Prostate gland (tissue), 2 donors: ENCODE results near the gene CDH5. TPM values are rescaled to one million over a fixed set of nuclear protein-coding genes. Genes with fewer than 3 reads are reported as not detected.
A peak's percentile ranks its signal among the peaks of the same experiment; 100 is the strongest.

ENCODE experiments used
- DNase-seq: peaks from one replicate; pipeline ENCODE4 v3.0.0-alpha.2; 2019; ENCODE audit warnings: low spot score
- H3K27ac ChIP-seq, 2 donors: fragments of 200-600 bp; sonication (generic); 2 replicates each; pipeline ENCODE4 v1.5.1; 2017 to 2019
- H3K27me3 ChIP-seq: fragments of 200-600 bp; sonication (generic); replicated peaks from 2 replicates; pipeline ENCODE4 v1.5.1; 2019; ENCODE audit not compliant: insufficient read depth
- H3K36me3 ChIP-seq, 2 donors: fragments of 200-600 bp; sonication (generic); 1 replicate in 1 of 2; 2 replicates in 1 of 2; pipeline versions ENCODE4 v1.5.1 to v1.8.1; 2017 to 2019
- H3K4me1 ChIP-seq: fragments of 200-600 bp; sonication (generic); replicated peaks from 2 replicates; pipeline ENCODE4 v1.5.1; 2019
- H3K4me3 ChIP-seq, 2 donors: fragments of 200-600 bp; sonication (generic); 2 replicates each; pipeline ENCODE4 v1.5.1; 2017 to 2019
- H3K9me3 ChIP-seq: fragments of 200-600 bp; sonication (generic); 2 replicates; pipeline ENCODE4 v1.5.1; 2017
- CTCF ChIP-seq, 4 experiments: fragments of 200-600 bp in 2 of 4; fragments of 450-650 bp in 2 of 4; sonication (generic) in 2 of 4; IDR thresholded peaks; 1 replicate in 3 of 4; 2 replicates in 1 of 4; pipeline ENCODE4 v1.5.1; 2016 to 2019; ENCODE audit warnings: antibody characterized with exemption in 4 of 4, mild to moderate bottlenecking in 2 of 4, moderate library complexity in 2 of 4
- POLR2A ChIP-seq: fragments of 450-650 bp; IDR thresholded peaks from one replicate; pipeline ENCODE4 v1.6.1; 2016; ENCODE audit warnings: antibody characterized with exemption, mild to moderate bottlenecking
- POLR2AphosphoS5 ChIP-seq: sonication (generic); formaldehyde crosslinking; IDR thresholded peaks from one replicate; pipeline ENCODE4 v1.6.1; 2017; ENCODE audit warnings: antibody characterized with exemption
- WGBS: methylation state at CpG from one replicate; pipeline ENCODE4 v1.1.5; 2018; 5-methylcytosine and 5-hydroxymethylcytosine counted together
- intact Hi-C: fragments of 100-400 bp; cut with DNase I; formaldehyde crosslinking; loops from one replicate; pipeline ENCODE4 v1.14.2; 2022
- total RNA-seq, 2 donors: library from RNA; depleted of rRNA; stranded (reverse); fragments of >200 nt; gene quantifications; one replicate each; pipeline ENCODE4 v1.1.0, GENCODE V29; 2016

CDH5 gene
- total RNA-seq, 2 donors from 2014 or later = 8.0 to 20.8 TPM

- TF ChIP-seq POLR2AphosphoS5 (no peak), POLR2A (no peak), CTCF (IDR thresholded peaks at IDR 0.05) (no peak)
- Histone ChIP-seq H3K36me3 (no peaks in the 10 kb centered on the region), H3K27me3 (no peaks in the 10 kb centered on the region), H3K4me1 (no peaks in the 10 kb centered on the region), H3K9me3 (no peaks in the 10 kb centered on the region), H3K4me3 (no peak overlapping the region), H3K27ac (no peak overlapping the region)
- intact Hi-C loops = no loop called here
- DNase-seq = no peak
- 43% methylated on average over 11 of the region's 11 CpGs for WGBS
Measured at GRCh38 chr16:66354034-66354909, 12.2 kb upstream of the CDH5 start.

GRCh38 chr16:66355526-66355925, 11.0 kb upstream of the CDH5 start:
- TF ChIP-seq CTCF (IDR thresholded peaks at IDR 0.05) = no peak
- TF ChIP-seq POLR2AphosphoS5 = no peak
- TF ChIP-seq POLR2A = no peak
- no peak overlapping the region for H3K4me3 ChIP-seq
- DNase-seq = no peak
- intact Hi-C loops = no loop called here
- H3K36me3 ChIP-seq = no peaks in the 10 kb centered on the region
- H3K27ac ChIP-seq = no peak overlapping the region
- no peaks in the 10 kb centered on the region for H3K27me3 ChIP-seq
- no peaks in the 10 kb centered on the region for H3K4me1 ChIP-seq
- 92% methylated on average over 8 of the region's 8 CpGs for WGBS
- H3K9me3 ChIP-seq = no peaks in the 10 kb centered on the region

GRCh38 chr16:66357523-66357928, 9.0 kb upstream of the CDH5 start:
- DNase-seq = peak; percentile 36
- intact Hi-C loops = no loop called here

DNA sequence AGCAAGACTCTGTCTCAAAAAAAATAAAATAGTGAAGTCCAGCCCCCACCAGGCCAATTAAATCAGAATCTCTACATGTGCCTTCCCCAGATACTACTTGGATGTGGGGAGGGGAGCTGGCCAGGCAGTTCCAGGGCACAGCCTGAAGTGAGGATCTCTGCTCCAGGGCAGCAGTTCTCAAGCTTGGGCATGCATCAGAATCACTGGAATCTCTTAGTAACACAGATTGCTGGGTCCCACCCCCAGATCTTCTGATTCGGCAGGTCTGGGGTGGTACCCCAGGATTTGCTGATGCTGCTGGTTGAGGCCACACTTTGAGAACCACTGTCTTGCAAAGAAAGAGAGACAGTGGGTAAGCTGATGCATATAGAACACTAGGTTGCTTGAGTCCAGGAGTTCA, 8.3 kb upstream of the CDH5 start:
- Histone ChIP-seq H3K36me3 (no peaks in the 10 kb centered on the region), H3K27me3 (no peaks in the 10 kb centered on the region)
- WGBS = 69% methylated on average over 1 of the region's 1 CpG

More at GRCh38 chr16:66357523-66357928, 9.0 kb upstream of the CDH5 start:
- WGBS = 4% methylated on average over 5 of the region's 5 CpGs
- H3K4me3 ChIP-seq = no peak overlapping the region
- H3K27ac ChIP-seq = no peak overlapping the region
- no peaks in the 10 kb centered on the region for H3K9me3 ChIP-seq
- no peaks in the 10 kb centered on the region for H3K27me3 ChIP-seq
- H3K4me1 ChIP-seq = no peaks in the 10 kb centered on the region
- H3K36me3 ChIP-seq = no peaks in the 10 kb centered on the region
- no peak for TF ChIP-seq POLR2AphosphoS5
- peak; percentile 42 to 62 (median 52) for TF ChIP-seq CTCF (IDR thresholded peaks at IDR 0.05)

More for the DNA sequence above, 8.3 kb upstream of the CDH5 start:
- Histone ChIP-seq H3K27ac (no peak overlapping the region), H3K9me3 (no peaks in the 10 kb centered on the region), H3K4me1 (no peaks in the 10 kb centered on the region), H3K4me3 (no peak overlapping the region)
- intact Hi-C loops = no loop called here
- DNase-seq = no peak
- no peak for TF ChIP-seq POLR2AphosphoS5
- TF ChIP-seq CTCF (IDR thresholded peaks at IDR 0.05) = no peak
- TF ChIP-seq POLR2A = no peak
